Prostate gland (tissue), 2 donors: ENCODE results near the gene CNTN5.

Source experiments
- CTCF ChIP-seq, 4 experiments: fragments of 200-600 bp in 2 of 4; fragments of 450-650 bp in 2 of 4; sonication (generic) in 2 of 4; IDR thresholded peaks; 1 replicate in 3 of 4; 2 replicates in 1 of 4; pipeline ENCODE4 v1.5.1; 2016 to 2019; ENCODE audit warnings: antibody characterized with exemption in 4 of 4, mild to moderate bottlenecking in 2 of 4, moderate library complexity in 2 of 4
- POLR2A ChIP-seq: fragments of 450-650 bp; IDR thresholded peaks from one replicate; pipeline ENCODE4 v1.6.1; 2016; ENCODE audit warnings: antibody characterized with exemption, mild to moderate bottlenecking
- POLR2AphosphoS5 ChIP-seq: sonication (generic); formaldehyde crosslinking; IDR thresholded peaks from one replicate; pipeline ENCODE4 v1.6.1; 2017; ENCODE audit warnings: antibody characterized with exemption

- no peak for TF ChIP-seq POLR2A
- TF ChIP-seq CTCF (IDR thresholded peaks at IDR 0.05): no peak
- TF ChIP-seq POLR2AphosphoS5: no peak
These were observed 1.1 kb upstream of the CNTN5 start for GRCh38 chr11:99019696-99020095.
